ENCODE data around the gene NLK. TPM values are rescaled to one million over a fixed set of nuclear protein-coding genes. Genes with fewer than 3 reads are reported as not detected.
"Not testable (repeated sequence)": the region's sequence is repeated elsewhere in the genome, so short reads cannot be mapped to it uniquely, and the experiment has no call there.

The NLK gene
- total RNA-seq, 8 experiments from 2014 or later, result 26.2 to 134 (median 37.5) TPM

GRCh38 chr17:28085766-28086165 is 43.3 kb downstream of the NLK start:
- WGBS, 10 experiments, result 80 to 100% (median 100%) methylated on average over 1 to 2 of the region's 2 CpGs; no CpG with 5 or more reads in 2 of the 10 experiments
- in situ Hi-C loops (cut with MboI; ENCODE audit: low pct_unique_long_range_greater_than_20kb in 2 of 9, low sequenced_read_pairs in 9 of 9, unreplicated experiment in 9 of 9), result no loop called here
- ATAC-seq (replicated peaks in 6 of 8), result no peak
- Histone ChIP-seq H3K4me3 (no peak overlapping the region), H3K27ac (no peak overlapping the region), H3K4me1 (replicated peaks in 1 of 2) (no peaks in the 10 kb centered on the region)

- no peak overlapping the region for H3K27ac ChIP-seq
- H3K4me1 ChIP-seq (replicated peaks in 1 of 2), result no peaks in the 10 kb centered on the region
- peak in 2 of 8 experiments; percentile 83 to 94 for ATAC-seq (replicated peaks in 6 of 8)
- in situ Hi-C loops (cut with MboI; ENCODE audit: low pct_unique_long_range_greater_than_20kb in 2 of 9, low sequenced_read_pairs in 9 of 9, unreplicated experiment in 9 of 9), result no loop called here
- 0 to 100% (median 80%) methylated on average over 1 to 4 of the region's 4 CpGs; no CpG with 5 or more reads in 1 of the 10 experiments for WGBS, 10 experiments
- no peak overlapping the region for H3K4me3 ChIP-seq
Measured at GRCh38 chr17:28086519-28086918, 44.0 kb downstream of the NLK start.

- H3K4me3 ChIP-seq, result no peak overlapping the region
- H3K27ac ChIP-seq, result no peak overlapping the region
- no peak for ATAC-seq (replicated peaks in 6 of 8)
- in situ Hi-C loops (cut with MboI; ENCODE audit: low pct_unique_long_range_greater_than_20kb in 2 of 9, low sequenced_read_pairs in 9 of 9, unreplicated experiment in 9 of 9), result no loop called here
- H3K4me1 ChIP-seq (replicated peaks in 1 of 2), result no peaks in the 10 kb centered on the region
Measured at GRCh38 chr17:28087743-28088142, 45.3 kb downstream of the NLK start.

GRCh38 chr17:28090551-28090950 is 48.1 kb downstream of the NLK start:
- H3K4me1 ChIP-seq (replicated peaks in 1 of 2), result no peaks in the 10 kb centered on the region
- WGBS, 10 experiments, result 61 to 96% (median 93%) methylated on average over 2 to 4 of the region's 4 CpGs
- no peak overlapping the region for H3K4me3 ChIP-seq
- no peak overlapping the region for H3K27ac ChIP-seq
- in situ Hi-C loops (cut with MboI; ENCODE audit: low pct_unique_long_range_greater_than_20kb in 2 of 9, low sequenced_read_pairs in 9 of 9, unreplicated experiment in 9 of 9), result no loop called here
- no peak for ATAC-seq (replicated peaks in 6 of 8)

GRCh38 chr17:28092088-28092487 is 49.6 kb downstream of the NLK start:
- Histone ChIP-seq H3K4me1 (replicated peaks in 1 of 2) (no peaks in the 10 kb centered on the region), H3K4me3 (no peak overlapping the region), H3K27ac (no peak overlapping the region)
- in situ Hi-C loops (cut with MboI; ENCODE audit: low pct_unique_long_range_greater_than_20kb in 2 of 9, low sequenced_read_pairs in 9 of 9, unreplicated experiment in 9 of 9), result no loop called here
- ATAC-seq (replicated peaks in 6 of 8), result no peak
- 44 to 100% (median 67%) methylated on average over 1 of the region's 1 CpG; no CpG with 5 or more reads in 5 of the 10 experiments for WGBS, 10 experiments

GRCh38 chr17:28093999-28094716 is 51.7 kb downstream of the NLK start:
- WGBS, 10 experiments, result 33 to 100% (median 71%) methylated on average over 1 to 4 of the region's 4 CpGs
- in situ Hi-C loops (cut with MboI; ENCODE audit: low pct_unique_long_range_greater_than_20kb in 2 of 9, low sequenced_read_pairs in 9 of 9, unreplicated experiment in 9 of 9), result no loop called here
- H3K4me1 ChIP-seq (replicated peaks in 1 of 2), result no peaks in the 10 kb centered on the region

GRCh38 chr17:28096756-28097155 is 54.3 kb downstream of the NLK start:
- Histone ChIP-seq H3K27ac (no peak overlapping the region), H3K4me3 (no peak overlapping the region), H3K4me1 (replicated peaks in 1 of 2) (no peaks in the 10 kb centered on the region)
- WGBS, 10 experiments, result 20 to 86% (median 67%) methylated on average over 1 of the region's 1 CpG; no CpG with 5 or more reads in 1 of the 10 experiments
- in situ Hi-C loops (cut with MboI; ENCODE audit: low pct_unique_long_range_greater_than_20kb in 2 of 9, low sequenced_read_pairs in 9 of 9, unreplicated experiment in 9 of 9), result no loop called here
- ATAC-seq (replicated peaks in 6 of 8), result no peak

More at GRCh38 chr17:28093999-28094716, 51.7 kb downstream of the NLK start:
- Histone ChIP-seq H3K27ac (no peak overlapping the region), H3K4me3 (no peak overlapping the region)
- ATAC-seq (replicated peaks in 6 of 8), result peak in 1 of 8 experiments; percentile 29

- H3K4me3 ChIP-seq, result no peak overlapping the region
- ATAC-seq (replicated peaks in 6 of 8), result no peak
- no peaks in the 10 kb centered on the region for H3K4me1 ChIP-seq (replicated peaks in 1 of 2)
- no peak overlapping the region for H3K27ac ChIP-seq
- 11 to 100% (median 72%) methylated on average over 1 of the region's 1 CpG; no CpG with 5 or more reads in 2 of the 10 experiments for WGBS, 10 experiments
- in situ Hi-C loops (cut with MboI; ENCODE audit: low pct_unique_long_range_greater_than_20kb in 2 of 9, low sequenced_read_pairs in 9 of 9, unreplicated experiment in 9 of 9), result no loop called here
Measured at GRCh38 chr17:28097254-28097653, 54.8 kb downstream of the NLK start.

GRCh38 chr17:28097901-28098300 is 55.4 kb downstream of the NLK start:
- ATAC-seq (replicated peaks in 6 of 8), result no peak
- H3K27ac ChIP-seq, result no peak overlapping the region
- 83 to 100% (median 100%) methylated on average over 1 to 2 of the region's 2 CpGs; no CpG with 5 or more reads in 1 of the 10 experiments for WGBS, 10 experiments
- in situ Hi-C loops (cut with MboI; ENCODE audit: low pct_unique_long_range_greater_than_20kb in 2 of 9, low sequenced_read_pairs in 9 of 9, unreplicated experiment in 9 of 9), result no loop called here
- H3K4me3 ChIP-seq, result no peak overlapping the region
- no peaks in the 10 kb centered on the region for H3K4me1 ChIP-seq (replicated peaks in 1 of 2)

- in situ Hi-C loops (cut with MboI; ENCODE audit: low pct_unique_long_range_greater_than_20kb in 2 of 9, low sequenced_read_pairs in 9 of 9, unreplicated experiment in 9 of 9); H3K4me1 ChIP-seq (replicated peaks in 1 of 2); H3K27ac ChIP-seq; ATAC-seq (replicated peaks in 6 of 8); H3K4me3 ChIP-seq: not testable (repeated sequence)
- 94 to 100% (median 97%) methylated on average over 2 to 12 of the region's 12 CpGs for WGBS, 10 experiments
Measured at GRCh38 chr17:28098591-28098990, 56.1 kb downstream of the NLK start.

GRCh38 chr17:28100251-28100650 is 57.8 kb downstream of the NLK start:
- 0 to 100% (median 92%) methylated on average over 1 of the region's 1 CpG; no CpG with 5 or more reads in 1 of the 10 experiments for WGBS, 10 experiments
- in situ Hi-C loops (cut with MboI; ENCODE audit: low pct_unique_long_range_greater_than_20kb in 2 of 9, low sequenced_read_pairs in 9 of 9, unreplicated experiment in 9 of 9), result no loop called here
- H3K4me3 ChIP-seq, result no peak overlapping the region
- ATAC-seq (replicated peaks in 6 of 8), result peak in 3 of 8 experiments; percentile 34 to 72 (median 34)
- H3K27ac ChIP-seq, result no peak overlapping the region
- H3K4me1 ChIP-seq (replicated peaks in 1 of 2), result no peaks in the 10 kb centered on the region

GRCh38 chr17:28100936-28101335 is 58.5 kb downstream of the NLK start:
- in situ Hi-C loops (cut with MboI; ENCODE audit: low pct_unique_long_range_greater_than_20kb in 2 of 9, low sequenced_read_pairs in 9 of 9, unreplicated experiment in 9 of 9), result no loop called here
- Histone ChIP-seq H3K4me1 (replicated peaks in 1 of 2) (no peaks in the 10 kb centered on the region), H3K4me3 (no peak overlapping the region), H3K27ac (no peak overlapping the region)
- 50 to 100% (median 83%) methylated on average over 1 of the region's 1 CpG; no CpG with 5 or more reads in 1 of the 10 experiments for WGBS, 10 experiments
- no peak for ATAC-seq (replicated peaks in 6 of 8)

- Histone ChIP-seq H3K4me3 (no peak overlapping the region), H3K27ac (no peak overlapping the region), H3K4me1 (replicated peaks in 1 of 2) (no peaks in the 10 kb centered on the region)
- in situ Hi-C loops (cut with MboI; ENCODE audit: low pct_unique_long_range_greater_than_20kb in 2 of 9, low sequenced_read_pairs in 9 of 9, unreplicated experiment in 9 of 9), result no loop called here
- ATAC-seq (replicated peaks in 6 of 8), result no peak
Measured at GRCh38 chr17:28101919-28102318, 59.4 kb downstream of the NLK start.

- Histone ChIP-seq H3K4me1 (replicated peaks in 1 of 2) (no peaks in the 10 kb centered on the region), H3K27ac (no peak overlapping the region), H3K4me3 (no peak overlapping the region)
- 0 to 100% (median 69%) methylated on average over 1 of the region's 1 CpG; no CpG with 5 or more reads in 2 of the 10 experiments for WGBS, 10 experiments
- peak in 1 of 8 experiments; percentile 17 for ATAC-seq (replicated peaks in 6 of 8)
- in situ Hi-C loops (cut with MboI; ENCODE audit: low pct_unique_long_range_greater_than_20kb in 2 of 9, low sequenced_read_pairs in 9 of 9, unreplicated experiment in 9 of 9), result no loop called here
Measured at GRCh38 chr17:28105501-28105900, 63.0 kb downstream of the NLK start.

Measured in motor neuron (in vitro differentiated cells).